Liver (tissue), 3 donors: ENCODE results near the gene ABHD2.

ENCODE experiments used
- EGR1 ChIP-seq, 2 donors: IDR thresholded peaks; 2 replicates each; pipeline ENCODE4 v1.6.1; 2016 to 2018; ENCODE audit warnings: antibody characterized with exemption in 2 of 2, low read depth in 2 of 2
- FOXA1 ChIP-seq: IDR thresholded peaks from 2 replicates; pipeline ENCODE4 v1.6.1; 2016; ENCODE audit warnings: antibody characterized with exemption
- GABPA ChIP-seq, 2 donors: IDR thresholded peaks in 1 of 2; conservative IDR thresholded peaks in 1 of 2; 2 replicates each; pipeline ENCODE4 v1.6.1; 2016; ENCODE audit warnings: antibody characterized with exemption in 2 of 2, mild to moderate bottlenecking in 1 of 2, moderate library complexity in 1 of 2
- NR2F2 ChIP-seq: IDR thresholded peaks from 2 replicates; pipeline ENCODE4 v1.6.1; 2016; ENCODE audit warnings: antibody characterized with exemption
- RAD21 ChIP-seq, 2 donors: IDR thresholded peaks; 2 replicates each; pipeline ENCODE4 v1.6.1; 2016; ENCODE audit warnings: antibody characterized with exemption in 2 of 2, mild to moderate bottlenecking in 2 of 2
- RXRA ChIP-seq, 2 donors: IDR thresholded peaks; 2 replicates each; pipeline ENCODE4 v1.6.1; 2017 to 2018; ENCODE audit warnings: antibody characterized with exemption in 2 of 2, mild to moderate bottlenecking in 1 of 2
- TF ChIP-seq, protein P1 (sequence below): fragments of 150-350 bp; IDR thresholded peaks from 2 replicates; pipeline ENCODE4 v1.5.1; 2017; ENCODE audit warnings: improper control_type of control experiment, low read depth, low read length; ENCODE audit not compliant: missing input control
- TF ChIP-seq, protein P2 (sequence below): IDR thresholded peaks from 2 replicates; pipeline ENCODE4 v1.6.1; 2016; ENCODE audit warnings: antibody characterized with exemption
- TF ChIP-seq, protein P3 (sequence below): IDR thresholded peaks from 2 replicates; pipeline ENCODE4 v1.6.1; 2016; ENCODE audit warnings: antibody characterized with exemption, mild to moderate bottlenecking
- TF ChIP-seq, protein P4 (sequence below): IDR thresholded peaks from 2 replicates; pipeline ENCODE4 v1.6.1; 2016; ENCODE audit warnings: antibody characterized with exemption
- TF ChIP-seq, protein P5 (sequence below): IDR thresholded peaks from 2 replicates; pipeline ENCODE4 v1.6.1; 2016; ENCODE audit warnings: antibody characterized with exemption
- donor health status: healthy.
- donor health status: healthy.

DNA sequence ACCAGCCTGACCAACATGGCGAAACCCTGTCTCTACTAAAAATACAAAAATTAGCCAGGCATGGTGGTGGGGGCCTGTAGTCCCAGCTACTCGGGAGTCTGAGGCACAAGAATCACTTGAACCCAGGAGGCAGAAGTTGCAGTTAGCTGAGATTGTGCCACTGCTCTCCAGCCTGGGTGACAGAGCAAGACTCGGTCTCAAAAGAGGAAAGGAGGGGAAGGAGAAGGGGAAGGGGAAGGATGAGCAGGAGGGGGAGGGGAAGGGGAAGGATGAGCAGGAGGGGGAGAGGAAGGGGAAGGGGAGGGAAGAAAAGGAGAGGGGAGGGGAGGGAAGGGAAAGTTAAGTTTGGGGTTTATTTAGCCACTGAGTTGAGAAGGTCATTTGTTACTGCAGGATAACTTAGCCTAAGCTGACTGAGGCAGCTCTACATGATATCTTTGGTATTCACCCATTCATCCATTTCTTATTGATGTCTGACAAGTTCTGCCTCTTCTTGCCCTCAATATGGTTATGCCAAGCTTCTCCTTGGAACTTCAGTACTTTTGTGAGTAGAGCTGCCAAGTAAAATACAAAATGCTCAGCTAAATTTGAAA is 15.9 kb upstream of the ABHD2 start:
- no peak for TF ChIP-seq RAD21 (IDR thresholded peaks at IDR 0.05)
- TF ChIP-seq, protein P1, sequence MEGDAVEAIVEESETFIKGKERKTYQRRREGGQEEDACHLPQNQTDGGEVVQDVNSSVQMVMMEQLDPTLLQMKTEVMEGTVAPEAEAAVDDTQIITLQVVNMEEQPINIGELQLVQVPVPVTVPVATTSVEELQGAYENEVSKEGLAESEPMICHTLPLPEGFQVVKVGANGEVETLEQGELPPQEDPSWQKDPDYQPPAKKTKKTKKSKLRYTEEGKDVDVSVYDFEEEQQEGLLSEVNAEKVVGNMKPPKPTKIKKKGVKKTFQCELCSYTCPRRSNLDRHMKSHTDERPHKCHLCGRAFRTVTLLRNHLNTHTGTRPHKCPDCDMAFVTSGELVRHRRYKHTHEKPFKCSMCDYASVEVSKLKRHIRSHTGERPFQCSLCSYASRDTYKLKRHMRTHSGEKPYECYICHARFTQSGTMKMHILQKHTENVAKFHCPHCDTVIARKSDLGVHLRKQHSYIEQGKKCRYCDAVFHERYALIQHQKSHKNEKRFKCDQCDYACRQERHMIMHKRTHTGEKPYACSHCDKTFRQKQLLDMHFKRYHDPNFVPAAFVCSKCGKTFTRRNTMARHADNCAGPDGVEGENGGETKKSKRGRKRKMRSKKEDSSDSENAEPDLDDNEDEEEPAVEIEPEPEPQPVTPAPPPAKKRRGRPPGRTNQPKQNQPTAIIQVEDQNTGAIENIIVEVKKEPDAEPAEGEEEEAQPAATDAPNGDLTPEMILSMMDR, result no peak
- TF ChIP-seq EGR1 (IDR thresholded peaks at IDR 0.05; ENCODE audit: low read depth in 2 of 2), result no peak
- TF ChIP-seq, protein P2, sequence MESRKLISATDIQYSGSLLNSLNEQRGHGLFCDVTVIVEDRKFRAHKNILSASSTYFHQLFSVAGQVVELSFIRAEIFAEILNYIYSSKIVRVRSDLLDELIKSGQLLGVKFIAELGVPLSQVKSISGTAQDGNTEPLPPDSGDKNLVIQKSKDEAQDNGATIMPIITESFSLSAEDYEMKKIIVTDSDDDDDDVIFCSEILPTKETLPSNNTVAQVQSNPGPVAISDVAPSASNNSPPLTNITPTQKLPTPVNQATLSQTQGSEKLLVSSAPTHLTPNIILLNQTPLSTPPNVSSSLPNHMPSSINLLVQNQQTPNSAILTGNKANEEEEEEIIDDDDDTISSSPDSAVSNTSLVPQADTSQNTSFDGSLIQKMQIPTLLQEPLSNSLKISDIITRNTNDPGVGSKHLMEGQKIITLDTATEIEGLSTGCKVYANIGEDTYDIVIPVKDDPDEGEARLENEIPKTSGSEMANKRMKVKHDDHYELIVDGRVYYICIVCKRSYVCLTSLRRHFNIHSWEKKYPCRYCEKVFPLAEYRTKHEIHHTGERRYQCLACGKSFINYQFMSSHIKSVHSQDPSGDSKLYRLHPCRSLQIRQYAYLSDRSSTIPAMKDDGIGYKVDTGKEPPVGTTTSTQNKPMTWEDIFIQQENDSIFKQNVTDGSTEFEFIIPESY, result no peak
- TF ChIP-seq, protein P3, sequence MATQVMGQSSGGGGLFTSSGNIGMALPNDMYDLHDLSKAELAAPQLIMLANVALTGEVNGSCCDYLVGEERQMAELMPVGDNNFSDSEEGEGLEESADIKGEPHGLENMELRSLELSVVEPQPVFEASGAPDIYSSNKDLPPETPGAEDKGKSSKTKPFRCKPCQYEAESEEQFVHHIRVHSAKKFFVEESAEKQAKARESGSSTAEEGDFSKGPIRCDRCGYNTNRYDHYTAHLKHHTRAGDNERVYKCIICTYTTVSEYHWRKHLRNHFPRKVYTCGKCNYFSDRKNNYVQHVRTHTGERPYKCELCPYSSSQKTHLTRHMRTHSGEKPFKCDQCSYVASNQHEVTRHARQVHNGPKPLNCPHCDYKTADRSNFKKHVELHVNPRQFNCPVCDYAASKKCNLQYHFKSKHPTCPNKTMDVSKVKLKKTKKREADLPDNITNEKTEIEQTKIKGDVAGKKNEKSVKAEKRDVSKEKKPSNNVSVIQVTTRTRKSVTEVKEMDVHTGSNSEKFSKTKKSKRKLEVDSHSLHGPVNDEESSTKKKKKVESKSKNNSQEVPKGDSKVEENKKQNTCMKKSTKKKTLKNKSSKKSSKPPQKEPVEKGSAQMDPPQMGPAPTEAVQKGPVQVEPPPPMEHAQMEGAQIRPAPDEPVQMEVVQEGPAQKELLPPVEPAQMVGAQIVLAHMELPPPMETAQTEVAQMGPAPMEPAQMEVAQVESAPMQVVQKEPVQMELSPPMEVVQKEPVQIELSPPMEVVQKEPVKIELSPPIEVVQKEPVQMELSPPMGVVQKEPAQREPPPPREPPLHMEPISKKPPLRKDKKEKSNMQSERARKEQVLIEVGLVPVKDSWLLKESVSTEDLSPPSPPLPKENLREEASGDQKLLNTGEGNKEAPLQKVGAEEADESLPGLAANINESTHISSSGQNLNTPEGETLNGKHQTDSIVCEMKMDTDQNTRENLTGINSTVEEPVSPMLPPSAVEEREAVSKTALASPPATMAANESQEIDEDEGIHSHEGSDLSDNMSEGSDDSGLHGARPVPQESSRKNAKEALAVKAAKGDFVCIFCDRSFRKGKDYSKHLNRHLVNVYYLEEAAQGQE, result no peak
- no peak for TF ChIP-seq FOXA1
- TF ChIP-seq, protein P4, sequence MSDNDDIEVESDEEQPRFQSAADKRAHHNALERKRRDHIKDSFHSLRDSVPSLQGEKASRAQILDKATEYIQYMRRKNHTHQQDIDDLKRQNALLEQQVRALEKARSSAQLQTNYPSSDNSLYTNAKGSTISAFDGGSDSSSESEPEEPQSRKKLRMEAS, result no peak
- no peak for TF ChIP-seq GABPA (IDR thresholded peaks at IDR 0.05 in 1 of 2, conservative IDR thresholded peaks at IDR 0.05 in 1 of 2)
- TF ChIP-seq NR2F2, result no peak
- no peak for TF ChIP-seq RXRA (IDR thresholded peaks at IDR 0.05)
- TF ChIP-seq, protein P5, sequence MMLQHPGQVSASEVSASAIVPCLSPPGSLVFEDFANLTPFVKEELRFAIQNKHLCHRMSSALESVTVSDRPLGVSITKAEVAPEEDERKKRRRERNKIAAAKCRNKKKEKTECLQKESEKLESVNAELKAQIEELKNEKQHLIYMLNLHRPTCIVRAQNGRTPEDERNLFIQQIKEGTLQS, result no peak
